ENCODE measurements around the gene SSC5D. TPM values are rescaled to one million over a fixed set of nuclear protein-coding genes. Genes with fewer than 3 reads are reported as not detected.

Gene SSC5D
- total and polyA plus RNA-seq, 9 of the 15 experiments (the other 6 are each of a cell fraction or from before 2014, with no cell fraction given), result 0.04 to 0.71 (median 0.14) TPM; not detected in 2

Other genes starting within 250 kb of the SSC5D start
Only the 7 nearest of the 30 such genes appear.
- 0.05 and 0.08 TPM in 2 replicates for gene SHISA7, start 45.1 kb upstream of the SSC5D start, total RNA-seq (2014; rRNA removed)
- 0.04 and 0.13 TPM in 2 replicates for gene SHISA7, start 45.1 kb upstream of the SSC5D start, total RNA-seq (2014; rRNA removed; fragmentation: Illumina TruSeq; extraction: Trizol)
- 0.07 and 0.08 TPM in 2 replicates for gene SHISA7, start 45.1 kb upstream of the SSC5D start, total RNA-seq (2015; rRNA removed; fragmentation: Illumina TruSeq; extraction: Trizol)
- gene SHISA7, start 45.1 kb upstream of the SSC5D start, total RNA-seq (2021), result 0.34 and 0.40 TPM in 2 replicates
- 0.04 and 0.07 TPM in 2 replicates for gene SHISA7, start 45.1 kb upstream of the SSC5D start, polyA plus RNA-seq (2011; rRNA removed)
- gene SHISA7, start 45.1 kb upstream of the SSC5D start, polyA plus RNA-seq (2014; fragmentation: Illumina TruSeq; extraction: Trizol), result 0.36 TPM in 2 replicates
- under 1 TPM; 0.01 to 0.03 TPM for gene SHISA7, start 45.1 kb upstream of the SSC5D start, polyA plus RNA-seq (2014; fragmentation: Nextera tagmentation; extraction: Ambion mirVana)
- gene SHISA7, start 45.1 kb upstream of the SSC5D start, polyA plus RNA-seq (2014; rRNA removed), result 0.08 and 0.18 TPM in 2 replicates
- gene ISOC2, start 26.8 kb upstream of the SSC5D start, total RNA-seq (2014; rRNA removed), result 229 and 491 TPM in 2 replicates
- gene ISOC2, start 26.8 kb upstream of the SSC5D start, total RNA-seq (2014; rRNA removed; fragmentation: Illumina TruSeq; extraction: Trizol), result 16.7 and 26.3 TPM in 2 replicates
- gene ISOC2, start 26.8 kb upstream of the SSC5D start, total RNA-seq (2015; rRNA removed; fragmentation: Illumina TruSeq; extraction: Trizol), result 99.3 and 105 TPM in 2 replicates
- 135 and 150 TPM in 2 replicates for gene ISOC2, start 26.8 kb upstream of the SSC5D start, total RNA-seq (2021)
- 58.3 and 94.6 TPM in 2 replicates for gene ISOC2, start 26.8 kb upstream of the SSC5D start, polyA plus RNA-seq (2011; rRNA removed)
- gene ISOC2, start 26.8 kb upstream of the SSC5D start, polyA plus RNA-seq (2014; fragmentation: Illumina TruSeq; extraction: Trizol), result 52.8 and 117 TPM in 2 replicates
- 1 to 10 TPM; 1.2 to 6.2 TPM for gene ISOC2, start 26.8 kb upstream of the SSC5D start, polyA plus RNA-seq (2014; fragmentation: Nextera tagmentation; extraction: Ambion mirVana)
- 172 and 196 TPM in 2 replicates for gene ISOC2, start 26.8 kb upstream of the SSC5D start, polyA plus RNA-seq (2014; rRNA removed)
- not detected in 2 replicates for gene C19orf85, start 23.7 kb upstream of the SSC5D start, total RNA-seq (2014; rRNA removed)
- not detected in 2 replicates for gene C19orf85, start 23.7 kb upstream of the SSC5D start, total RNA-seq (2014; rRNA removed; fragmentation: Illumina TruSeq; extraction: Trizol)
- gene C19orf85, start 23.7 kb upstream of the SSC5D start, total RNA-seq (2015; rRNA removed; fragmentation: Illumina TruSeq; extraction: Trizol), result not detected in 2 replicates
- gene C19orf85, start 23.7 kb upstream of the SSC5D start, total RNA-seq (2021), result not detected in 2 replicates
- not detected in 2 replicates for gene C19orf85, start 23.7 kb upstream of the SSC5D start, polyA plus RNA-seq (2011; rRNA removed)
- gene C19orf85, start 23.7 kb upstream of the SSC5D start, polyA plus RNA-seq (2014; fragmentation: Illumina TruSeq; extraction: Trizol), result not detected in 2 replicates
- gene C19orf85, start 23.7 kb upstream of the SSC5D start, polyA plus RNA-seq (2014; fragmentation: Nextera tagmentation; extraction: Ambion mirVana), result not detected
- gene C19orf85, start 23.7 kb upstream of the SSC5D start, polyA plus RNA-seq (2014; rRNA removed), result not detected in 2 replicates
- gene ZNF628, start 11.8 kb upstream of the SSC5D start, total RNA-seq (2014; rRNA removed), result 3.7 and 5.7 TPM in 2 replicates
- gene ZNF628, start 11.8 kb upstream of the SSC5D start, total RNA-seq (2014; rRNA removed; fragmentation: Illumina TruSeq; extraction: Trizol), result not detected in 2 replicates
- 0.76 and 1.5 TPM in 2 replicates for gene ZNF628, start 11.8 kb upstream of the SSC5D start, total RNA-seq (2015; rRNA removed; fragmentation: Illumina TruSeq; extraction: Trizol)
- gene ZNF628, start 11.8 kb upstream of the SSC5D start, total RNA-seq (2021), result 12.9 and 13.6 TPM in 2 replicates
- gene ZNF628, start 11.8 kb upstream of the SSC5D start, polyA plus RNA-seq (2011; rRNA removed), result 0.18 and 0.37 TPM in 2 replicates
- 0.13 and 1.1 TPM in 2 replicates for gene ZNF628, start 11.8 kb upstream of the SSC5D start, polyA plus RNA-seq (2014; fragmentation: Illumina TruSeq; extraction: Trizol)
- gene ZNF628, start 11.8 kb upstream of the SSC5D start, polyA plus RNA-seq (2014; fragmentation: Nextera tagmentation; extraction: Ambion mirVana), result not detected
- gene ZNF628, start 11.8 kb upstream of the SSC5D start, polyA plus RNA-seq (2014; rRNA removed), result 3.7 and 6.4 TPM in 2 replicates
- 43.8 and 46.5 TPM in 2 replicates for gene NAT14, start 3.2 kb upstream of the SSC5D start, total RNA-seq (2014; rRNA removed)
- gene NAT14, start 3.2 kb upstream of the SSC5D start, total RNA-seq (2014; rRNA removed; fragmentation: Illumina TruSeq; extraction: Trizol), result 14.4 and 21.6 TPM in 2 replicates
- gene NAT14, start 3.2 kb upstream of the SSC5D start, total RNA-seq (2015; rRNA removed; fragmentation: Illumina TruSeq; extraction: Trizol), result 25.3 and 25.7 TPM in 2 replicates
- 70.6 and 77.0 TPM in 2 replicates for gene NAT14, start 3.2 kb upstream of the SSC5D start, total RNA-seq (2021)
- gene NAT14, start 3.2 kb upstream of the SSC5D start, polyA plus RNA-seq (2011; rRNA removed), result 30.3 and 44.3 TPM in 2 replicates
- gene NAT14, start 3.2 kb upstream of the SSC5D start, polyA plus RNA-seq (2014; fragmentation: Illumina TruSeq; extraction: Trizol), result 26.7 and 33.2 TPM in 2 replicates
- 1 to 10 TPM; 2.4 to 4.6 TPM for gene NAT14, start 3.2 kb upstream of the SSC5D start, polyA plus RNA-seq (2014; fragmentation: Nextera tagmentation; extraction: Ambion mirVana)
- 61.7 and 62.8 TPM in 2 replicates for gene NAT14, start 3.2 kb upstream of the SSC5D start, polyA plus RNA-seq (2014; rRNA removed)
- not detected in 2 replicates for gene SBK2, start 48.7 kb downstream of the SSC5D start, total RNA-seq (2014; rRNA removed)
- not detected in 2 replicates for gene SBK2, start 48.7 kb downstream of the SSC5D start, total RNA-seq (2014; rRNA removed; fragmentation: Illumina TruSeq; extraction: Trizol)
- gene SBK2, start 48.7 kb downstream of the SSC5D start, total RNA-seq (2015; rRNA removed; fragmentation: Illumina TruSeq; extraction: Trizol), result not detected in 2 replicates
- not detected in 2 replicates for gene SBK2, start 48.7 kb downstream of the SSC5D start, total RNA-seq (2021)
- gene SBK2, start 48.7 kb downstream of the SSC5D start, polyA plus RNA-seq (2011; rRNA removed), result not detected in 2 replicates
- gene SBK2, start 48.7 kb downstream of the SSC5D start, polyA plus RNA-seq (2014; fragmentation: Illumina TruSeq; extraction: Trizol), result not detected in 2 replicates
- not detected for gene SBK2, start 48.7 kb downstream of the SSC5D start, polyA plus RNA-seq (2014; fragmentation: Nextera tagmentation; extraction: Ambion mirVana)
- gene SBK2, start 48.7 kb downstream of the SSC5D start, polyA plus RNA-seq (2014; rRNA removed), result not detected in 2 replicates
- gene SBK3, start 57.1 kb downstream of the SSC5D start, total RNA-seq (2014; rRNA removed), result not detected in 2 replicates
- gene SBK3, start 57.1 kb downstream of the SSC5D start, total RNA-seq (2014; rRNA removed; fragmentation: Illumina TruSeq; extraction: Trizol), result not detected in 2 replicates
- not detected in 2 replicates for gene SBK3, start 57.1 kb downstream of the SSC5D start, total RNA-seq (2015; rRNA removed; fragmentation: Illumina TruSeq; extraction: Trizol)
- gene SBK3, start 57.1 kb downstream of the SSC5D start, total RNA-seq (2021), result 0.13 TPM in 1 of 2 replicates, not detected in the other
- 0.20 and 0.43 TPM in 2 replicates for gene SBK3, start 57.1 kb downstream of the SSC5D start, polyA plus RNA-seq (2011; rRNA removed)
- 0.12 TPM in 1 of 2 replicates, not detected in the other for gene SBK3, start 57.1 kb downstream of the SSC5D start, polyA plus RNA-seq (2014; fragmentation: Illumina TruSeq; extraction: Trizol)
- not detected for gene SBK3, start 57.1 kb downstream of the SSC5D start, polyA plus RNA-seq (2014; fragmentation: Nextera tagmentation; extraction: Ambion mirVana)
- gene SBK3, start 57.1 kb downstream of the SSC5D start, polyA plus RNA-seq (2014; rRNA removed), result 0.11 TPM in 1 of 2 replicates, not detected in the other